ENCODE results near the gene CCDC69.

The CCDC69 gene

DNA sequence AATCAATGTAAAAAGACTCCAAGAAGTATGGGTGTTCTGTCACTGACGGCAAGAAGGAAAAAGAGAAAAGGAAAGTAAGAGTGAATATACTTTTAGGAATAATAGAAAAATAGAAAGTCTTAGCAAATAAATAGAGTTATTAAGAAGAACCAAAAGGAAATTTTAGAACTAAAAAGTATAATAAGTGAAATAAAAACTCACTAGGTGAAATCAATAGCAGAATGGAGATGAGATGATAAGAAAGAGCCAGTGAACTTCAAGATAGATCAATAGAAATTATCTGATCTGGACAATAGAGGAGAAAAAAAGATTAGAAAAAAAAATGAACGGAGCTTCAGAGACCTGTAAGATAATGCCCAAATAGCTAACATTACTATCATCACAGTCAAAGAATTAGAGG lies 34.7 kb downstream of the CCDC69 start:
- H3K4me3 ChIP-seq (ENCODE audit: low read depth, low read length): no peak overlapping the region
- in situ Hi-C loops (cut with HindIII; ENCODE audit: low sequenced_read_pairs): no loop called here
- TF ChIP-seq, protein P1, sequence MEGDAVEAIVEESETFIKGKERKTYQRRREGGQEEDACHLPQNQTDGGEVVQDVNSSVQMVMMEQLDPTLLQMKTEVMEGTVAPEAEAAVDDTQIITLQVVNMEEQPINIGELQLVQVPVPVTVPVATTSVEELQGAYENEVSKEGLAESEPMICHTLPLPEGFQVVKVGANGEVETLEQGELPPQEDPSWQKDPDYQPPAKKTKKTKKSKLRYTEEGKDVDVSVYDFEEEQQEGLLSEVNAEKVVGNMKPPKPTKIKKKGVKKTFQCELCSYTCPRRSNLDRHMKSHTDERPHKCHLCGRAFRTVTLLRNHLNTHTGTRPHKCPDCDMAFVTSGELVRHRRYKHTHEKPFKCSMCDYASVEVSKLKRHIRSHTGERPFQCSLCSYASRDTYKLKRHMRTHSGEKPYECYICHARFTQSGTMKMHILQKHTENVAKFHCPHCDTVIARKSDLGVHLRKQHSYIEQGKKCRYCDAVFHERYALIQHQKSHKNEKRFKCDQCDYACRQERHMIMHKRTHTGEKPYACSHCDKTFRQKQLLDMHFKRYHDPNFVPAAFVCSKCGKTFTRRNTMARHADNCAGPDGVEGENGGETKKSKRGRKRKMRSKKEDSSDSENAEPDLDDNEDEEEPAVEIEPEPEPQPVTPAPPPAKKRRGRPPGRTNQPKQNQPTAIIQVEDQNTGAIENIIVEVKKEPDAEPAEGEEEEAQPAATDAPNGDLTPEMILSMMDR (IDR thresholded peaks at IDR 0.05; ENCODE audit: low read depth, low read length): no peak
- no peak for DNase-seq (ENCODE audit: low read depth, low spot score)

GRCh38 chr5:151186538-151186937 lies 37.4 kb downstream of the CCDC69 start:
- no peak for DNase-seq (ENCODE audit: low read depth, low spot score)
- no peak overlapping the region for H3K4me3 ChIP-seq (ENCODE audit: low read depth, low read length)
- in situ Hi-C loops (cut with HindIII; ENCODE audit: low sequenced_read_pairs): no loop called here
- TF ChIP-seq, protein P1 (IDR thresholded peaks at IDR 0.05; ENCODE audit: low read depth, low read length): no peak

GRCh38 chr5:151186052-151186451 lies 37.8 kb downstream of the CCDC69 start:
- in situ Hi-C loops (cut with HindIII; ENCODE audit: low sequenced_read_pairs): no loop called here
- no peak for DNase-seq (ENCODE audit: low read depth, low spot score)
- H3K4me3 ChIP-seq (ENCODE audit: low read depth, low read length): no peak overlapping the region
- TF ChIP-seq, protein P1 (IDR thresholded peaks at IDR 0.05; ENCODE audit: low read depth, low read length): no peak

- in situ Hi-C loops (cut with HindIII; ENCODE audit: low sequenced_read_pairs): no loop called here
- TF ChIP-seq, protein P1 (IDR thresholded peaks at IDR 0.05; ENCODE audit: low read depth, low read length): no peak
These were observed 39.4 kb downstream of the CCDC69 start for GRCh38 chr5:151184316-151185042.

GRCh38 chr5:151183456-151184245 lies 40.2 kb downstream of the CCDC69 start:
- in situ Hi-C loops (cut with HindIII; ENCODE audit: low sequenced_read_pairs): no loop called here
- TF ChIP-seq, protein P1 (IDR thresholded peaks at IDR 0.05; ENCODE audit: low read depth, low read length): no peak
- DNase-seq (ENCODE audit: low read depth, low spot score): no peak
- no peak overlapping the region for H3K4me3 ChIP-seq (ENCODE audit: low read depth, low read length)

More at GRCh38 chr5:151184316-151185042, 39.4 kb downstream of the CCDC69 start:
- no peak for DNase-seq (ENCODE audit: low read depth, low spot score)
- H3K4me3 ChIP-seq (ENCODE audit: low read depth, low read length): no peak overlapping the region

GRCh38 chr5:151182976-151183375 lies 40.9 kb downstream of the CCDC69 start:
- no peak for DNase-seq (ENCODE audit: low read depth, low spot score)
- no peak overlapping the region for H3K4me3 ChIP-seq (ENCODE audit: low read depth, low read length)
- in situ Hi-C loops (cut with HindIII; ENCODE audit: low sequenced_read_pairs): no loop called here
- TF ChIP-seq, protein P1 (IDR thresholded peaks at IDR 0.05; ENCODE audit: low read depth, low read length): no peak
